Trophoblast cell (in vitro differentiated cells and primary cell): Measurements from ENCODE around the gene REV3L.

Source experiments
- DNase-seq, 2 donors: peaks; one replicate each; pipeline ENCODE4 v3.0.0-alpha.2; 2016
- H2AFZ ChIP-seq: 2 replicates; pipeline ENCODE4 v1.6.1; 2013; ENCODE audit warnings: low read length, moderate library complexity, mild to moderate bottlenecking; ENCODE audit not compliant: insufficient read depth, poor library complexity
- H2AK5ac ChIP-seq: 2 replicates; pipeline ENCODE4 v1.6.1; 2013; ENCODE audit warnings: mild to moderate bottlenecking, low read length
- H2BK120ac ChIP-seq: 2 replicates; pipeline ENCODE4 v1.6.1; 2013; ENCODE audit warnings: low read length, mild to moderate bottlenecking, moderate library complexity; ENCODE audit not compliant: insufficient read depth, poor library complexity
- H2BK12ac ChIP-seq: 2 replicates; pipeline ENCODE4 v1.6.1; 2013; ENCODE audit warnings: mild to moderate bottlenecking, low read length, moderate library complexity
- H2BK5ac ChIP-seq: 2 replicates; pipeline ENCODE4 v1.6.1; 2013; ENCODE audit warnings: low read length, low read depth, moderate library complexity, mild to moderate bottlenecking; ENCODE audit not compliant: poor library complexity
- H3K14ac ChIP-seq: 2 replicates; pipeline ENCODE4 v1.6.1; 2013; ENCODE audit warnings: mild to moderate bottlenecking, low read length
- H3K18ac ChIP-seq: 2 replicates; pipeline ENCODE4 v1.6.1; 2013; ENCODE audit warnings: mild to moderate bottlenecking, low read length
- H3K23ac ChIP-seq: 2 replicates; pipeline ENCODE4 v1.6.1; 2013; ENCODE audit warnings: low read length
- H3K27ac ChIP-seq: 2 replicates; pipeline ENCODE4 v1.5.1; 2013; ENCODE audit warnings: low read depth, mild to moderate bottlenecking, inconsistent platforms, low read length, moderate library complexity
- H3K27me3 ChIP-seq: 2 replicates; pipeline ENCODE4 v1.6.1; 2013; ENCODE audit warnings: inconsistent platforms, mild to moderate bottlenecking, low read length, moderate library complexity; ENCODE audit not compliant: insufficient read depth
- H3K36me3 ChIP-seq, 2 experiments: 1 replicate in 1 of 2; 2 replicates in 1 of 2; pipeline ENCODE4 v1.6.1; 2013; ENCODE audit warnings: low read length in 2 of 2, mild to moderate bottlenecking in 2 of 2, moderate library complexity in 1 of 2; ENCODE audit not compliant: insufficient read depth in 2 of 2, control insufficient read depth in 1 of 2
- H3K4ac ChIP-seq: 2 replicates; pipeline ENCODE4 v1.6.1; 2013; ENCODE audit warnings: low read depth, mild to moderate bottlenecking, low read length, moderate library complexity
- H3K4me1 ChIP-seq, 2 experiments: 1 replicate in 1 of 2; 2 replicates in 1 of 2; pipeline ENCODE4 v1.6.1; 2013; ENCODE audit warnings: low read length in 2 of 2, mild to moderate bottlenecking in 2 of 2, moderate library complexity in 1 of 2; ENCODE audit not compliant: insufficient read depth in 2 of 2, control insufficient read depth in 1 of 2
- H3K4me2 ChIP-seq: 2 replicates; pipeline ENCODE4 v1.6.1; 2013; ENCODE audit warnings: inconsistent platforms, mild to moderate bottlenecking, low read length, moderate library complexity
- H3K4me3 ChIP-seq: 2 replicates; pipeline ENCODE4 v1.5.1; 2013; ENCODE audit warnings: mild to moderate bottlenecking, low read depth, low read length, inconsistent platforms
- H3K79me1 ChIP-seq: one replicate; pipeline ENCODE4 v1.6.1; 2013; ENCODE audit warnings: low read length
- H3K79me2 ChIP-seq: 2 replicates; pipeline ENCODE4 v1.6.1; 2013; ENCODE audit warnings: low read length, mild to moderate bottlenecking; ENCODE audit not compliant: control insufficient read depth, insufficient read depth, poor library complexity
- H3K9ac ChIP-seq: 2 replicates; pipeline ENCODE4 v1.6.1; 2013; ENCODE audit warnings: mild to moderate bottlenecking, low read length
- H3K9me3 ChIP-seq: 2 replicates; pipeline ENCODE4 v1.6.1; 2013; ENCODE audit warnings: low read depth, mild to moderate bottlenecking, control low read depth, inconsistent platforms, low read length; ENCODE audit not compliant: insufficient read depth
- H4K12ac ChIP-seq: 2 replicates; pipeline ENCODE4 v1.6.1; 2013; ENCODE audit warnings: low read depth, mild to moderate bottlenecking, low read length, moderate library complexity
- H4K8ac ChIP-seq: 2 replicates; pipeline ENCODE4 v1.6.1; 2013; ENCODE audit warnings: low read depth, mild to moderate bottlenecking, low read length, moderate library complexity
- H4K91ac ChIP-seq: one replicate; pipeline ENCODE4 v1.6.1; 2013; ENCODE audit warnings: low read depth, mild to moderate bottlenecking, low read length, moderate library complexity
- WGBS: extraction: QIAGEN DNeasy Blood & Tissue Kit; methylation state at CpG from one replicate; pipeline ENCODE4 v1.1.7; 2013; ENCODE audit warnings: missing lambda C conversion rate; ENCODE audit not compliant: insufficient read length, insufficient coverage; ENCODE audit errors: extremely low coverage; 5-methylcytosine and 5-hydroxymethylcytosine counted together

Gene REV3L

GRCh38 chr6:111447051-111447450, 36.0 kb downstream of the REV3L start:
- Histone ChIP-seq H3K18ac (no peak overlapping the region), H3K79me2 (no peaks in the 10 kb centered on the region), H3K9ac (no peak overlapping the region), H3K23ac (no peak overlapping the region), H2BK5ac (no peak overlapping the region), H3K36me3 (no peaks in the 10 kb centered on the region), H3K4me3 (no peak overlapping the region), H3K14ac (no peak overlapping the region), H3K79me1 (no peaks in the 10 kb centered on the region), H3K9me3 (no peaks in the 10 kb centered on the region), H3K27me3 (no peaks in the 10 kb centered on the region), H3K4ac (no peak overlapping the region), H2BK12ac (no peak overlapping the region), H3K27ac (no peak overlapping the region), H4K12ac (no peak overlapping the region), H3K4me2 (no peak overlapping the region), H3K4me1 (no peaks in the 10 kb centered on the region), H2BK120ac (no peak overlapping the region), H4K8ac (no peak overlapping the region), H4K91ac (no peak overlapping the region), H2AFZ (no peak overlapping the region), H2AK5ac (no peak overlapping the region)
- DNase-seq, result no peak
- WGBS, result no CpG with 5 or more reads among the region's 5 CpGs

DNA sequence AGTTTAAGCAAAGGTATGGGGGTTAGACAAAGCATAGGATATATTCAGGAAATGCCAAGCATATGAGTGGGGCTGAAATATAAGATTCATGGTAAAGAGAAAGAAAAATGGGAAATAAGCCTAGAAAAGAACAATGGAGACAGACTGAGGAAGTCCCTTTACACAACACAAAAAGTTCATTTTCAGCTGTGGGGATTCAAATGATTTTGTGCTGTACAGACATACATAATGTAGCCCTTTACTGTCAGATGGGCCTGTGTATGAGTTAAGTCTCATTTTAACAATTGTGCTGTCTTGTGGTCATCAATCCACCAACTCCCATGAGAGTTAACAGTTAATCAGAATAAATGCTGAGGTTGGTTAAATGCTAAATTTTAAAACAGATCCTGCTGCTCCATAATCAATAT, 37.2 kb downstream of the REV3L start:
- Histone ChIP-seq H4K91ac (no peak overlapping the region), H2BK12ac (no peak overlapping the region), H3K4me1 (no peaks in the 10 kb centered on the region), H3K79me2 (no peaks in the 10 kb centered on the region), H3K27me3 (no peaks in the 10 kb centered on the region), H3K23ac (no peak overlapping the region), H2AFZ (no peak overlapping the region), H4K8ac (no peak overlapping the region), H3K9me3 (no peaks in the 10 kb centered on the region), H3K9ac (no peak overlapping the region), H3K18ac (no peak overlapping the region), H3K79me1 (no peaks in the 10 kb centered on the region), H3K4me3 (no peak overlapping the region), H2AK5ac (no peak overlapping the region), H2BK120ac (no peak overlapping the region), H3K14ac (no peak overlapping the region), H3K36me3 (no peaks in the 10 kb centered on the region), H3K27ac (no peak overlapping the region), H4K12ac (no peak overlapping the region), H3K4ac (no peak overlapping the region), H3K4me2 (no peak overlapping the region), H2BK5ac (no peak overlapping the region)
- no peak for DNase-seq

DNA sequence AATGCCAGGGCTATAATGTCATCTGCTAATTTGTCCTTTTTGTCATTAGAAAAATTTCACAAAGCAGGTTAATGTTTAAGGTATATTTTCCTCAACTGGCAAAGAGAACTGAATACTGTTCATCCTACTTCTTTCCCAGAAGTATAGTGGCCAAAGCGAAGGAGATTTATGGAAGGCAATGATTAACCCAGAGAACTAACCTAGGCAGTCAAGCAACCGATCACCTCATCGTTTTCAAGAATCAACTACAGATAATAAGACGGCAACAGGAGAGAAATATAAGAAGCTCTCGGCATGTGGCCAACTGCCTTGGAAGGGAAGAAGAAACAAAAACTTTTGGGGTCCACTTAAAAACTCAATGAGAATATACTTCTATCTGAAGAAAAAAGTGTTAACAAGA, 38.2 kb downstream of the REV3L start:
- H2BK120ac ChIP-seq, result no peak overlapping the region
- no peaks in the 10 kb centered on the region for H3K79me1 ChIP-seq
- H2AFZ ChIP-seq, result no peak overlapping the region
- H3K9ac ChIP-seq, result no peak overlapping the region
- no peak overlapping the region for H3K4me2 ChIP-seq
- WGBS, result no CpG with 5 or more reads among the region's 5 CpGs
- no peaks in the 10 kb centered on the region for H3K4me1 ChIP-seq
- H3K27ac ChIP-seq, result no peak overlapping the region
- H2BK5ac ChIP-seq, result no peak overlapping the region
- no peak overlapping the region for H3K4me3 ChIP-seq
- no peaks in the 10 kb centered on the region for H3K79me2 ChIP-seq
- no peak overlapping the region for H3K4ac ChIP-seq
- no peaks in the 10 kb centered on the region for H3K9me3 ChIP-seq
- no peak overlapping the region for H2AK5ac ChIP-seq
- no peak overlapping the region for H3K14ac ChIP-seq
- H3K36me3 ChIP-seq, result no peaks in the 10 kb centered on the region
- no peak for DNase-seq
- no peak overlapping the region for H3K18ac ChIP-seq
- H4K8ac ChIP-seq, result no peak overlapping the region
- no peak overlapping the region for H4K12ac ChIP-seq
- H2BK12ac ChIP-seq, result no peak overlapping the region
- no peak overlapping the region for H4K91ac ChIP-seq
- no peak overlapping the region for H3K23ac ChIP-seq
- H3K27me3 ChIP-seq, result no peaks in the 10 kb centered on the region

DNA sequence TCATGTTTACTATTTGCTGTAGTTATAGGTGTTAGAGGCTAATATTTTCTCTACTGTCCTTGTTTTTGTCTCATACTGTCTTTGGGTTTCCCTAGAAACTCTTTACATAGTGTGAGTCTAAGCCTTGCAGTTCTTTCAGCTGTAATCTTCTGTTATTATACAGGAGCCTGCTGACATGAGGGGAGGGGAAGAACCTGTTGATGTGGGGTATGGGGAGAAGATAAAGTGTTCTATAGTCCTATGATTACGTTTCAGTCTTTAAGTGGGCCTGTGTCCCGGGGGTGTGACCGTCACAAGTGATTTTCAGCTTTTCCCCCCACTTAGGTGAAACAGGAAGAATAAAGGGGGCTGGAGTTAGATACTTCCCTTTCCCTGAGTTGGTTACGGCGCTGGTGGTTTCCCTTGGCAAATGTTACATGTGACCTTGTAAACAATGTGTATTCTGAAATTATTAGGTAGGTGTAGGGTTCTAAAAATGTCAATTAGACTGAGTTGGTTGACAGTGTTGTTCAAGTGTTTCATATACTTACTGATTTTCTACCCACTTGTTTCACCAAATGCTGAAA, 41.3 kb downstream of the REV3L start:
- Histone ChIP-seq H4K8ac (no peak overlapping the region), H3K79me2 (no peaks in the 10 kb centered on the region), H2BK120ac (no peak overlapping the region), H3K36me3 (no peaks in the 10 kb centered on the region), H2AK5ac (no peak overlapping the region), H3K4me3 (no peak overlapping the region), H3K79me1 (no peaks in the 10 kb centered on the region), H3K4ac (no peak overlapping the region), H2BK5ac (no peak overlapping the region), H3K18ac (no peak overlapping the region), H3K9me3 (no peaks in the 10 kb centered on the region), H3K27ac (no peak overlapping the region), H3K14ac (no peak overlapping the region), H2AFZ (no peak overlapping the region), H4K91ac (no peak overlapping the region), H3K27me3 (no peaks in the 10 kb centered on the region), H3K23ac (no peak overlapping the region), H2BK12ac (no peak overlapping the region), H3K4me1 (no peaks in the 10 kb centered on the region), H4K12ac (no peak overlapping the region), H3K9ac (no peak overlapping the region), H3K4me2 (no peak overlapping the region)
- DNase-seq, result no peak
- no CpG with 5 or more reads among the region's 5 CpGs for WGBS
